Skeletal muscle satellite cell (primary cell): ENCODE measurements around the gene HNRNPC.
"Not testable (repeated sequence)": the region's sequence is repeated elsewhere in the genome, so short reads cannot be mapped to it uniquely, and the experiment has no call there.

ENCODE experiments used
- H3K27me3 ChIP-seq: 2 replicates; pipeline ENCODE4 v1.7.0; 2013; ENCODE audit warnings: low read length; ENCODE audit not compliant: control insufficient read depth, insufficient read depth
- H3K36me3 ChIP-seq: 2 replicates; pipeline ENCODE4 v1.7.0; 2013; ENCODE audit warnings: mild to moderate bottlenecking, control low read depth, low read length; ENCODE audit not compliant: insufficient read depth
- H3K4me1 ChIP-seq: 2 replicates; pipeline ENCODE4 v1.7.0; 2013; ENCODE audit warnings: low read length; ENCODE audit not compliant: control insufficient read depth, insufficient read depth
- H3K4me2 ChIP-seq: 2 replicates; pipeline ENCODE4 v1.7.0; 2013; ENCODE audit warnings: mild to moderate bottlenecking, low read length
- H3K4me3 ChIP-seq: 2 replicates; pipeline ENCODE4 v1.7.0; 2013; ENCODE audit warnings: low read length
- H3K9ac ChIP-seq: 2 replicates; pipeline ENCODE4 v1.7.0; 2013; ENCODE audit warnings: mild to moderate bottlenecking, low read depth, low read length, moderate library complexity
- H3K9me3 ChIP-seq: replicated peaks from 2 replicates; pipeline ENCODE4 v1.7.0; 2013; ENCODE audit warnings: mild to moderate bottlenecking, control low read depth, low read length

Gene HNRNPC

GRCh38 chr14:21238823-21239518 lies 30.3 kb downstream of the HNRNPC start:
- Histone ChIP-seq H3K4me2 (no peak overlapping the region), H3K4me1 (peaks cover 4% of the 10 kb centered on the region), H3K36me3 (peaks cover 65% of the 10 kb centered on the region), H3K9ac (no peak overlapping the region), H3K27me3 (no peaks in the 10 kb centered on the region), H3K4me3 (no peak overlapping the region), H3K9me3 (no peaks in the 10 kb centered on the region)

- Histone ChIP-seq H3K4me2 (no peak overlapping the region), H3K9me3 (no peaks in the 10 kb centered on the region), H3K27me3 (no peaks in the 10 kb centered on the region), H3K4me1 (peaks cover 4% of the 10 kb centered on the region), H3K9ac (no peak overlapping the region), H3K36me3 (peaks cover 69% of the 10 kb centered on the region), H3K4me3 (no peak overlapping the region)
Measured at GRCh38 chr14:21236948-21237797, 32.1 kb downstream of the HNRNPC start.

GRCh38 chr14:21234112-21234511 lies 35.1 kb downstream of the HNRNPC start:
- Histone ChIP-seq H3K27me3 (no peaks in the 10 kb centered on the region), H3K36me3 (peaks cover 92% of the 10 kb centered on the region)

GRCh38 chr14:21233457-21234076 lies 35.7 kb downstream of the HNRNPC start:
- no peaks in the 10 kb centered on the region for H3K27me3 ChIP-seq
- no peak overlapping the region for H3K9ac ChIP-seq
- no peak overlapping the region for H3K4me3 ChIP-seq
- peaks cover 91% of the 10 kb centered on the region for H3K36me3 ChIP-seq
- H3K9me3 ChIP-seq: no peaks in the 10 kb centered on the region
- no peak overlapping the region for H3K4me2 ChIP-seq
- peaks cover 4% of the 10 kb centered on the region for H3K4me1 ChIP-seq

More at GRCh38 chr14:21234112-21234511, 35.1 kb downstream of the HNRNPC start:
- peak overlapping the region; percentile 7 for H3K9ac ChIP-seq
- peaks cover 4% of the 10 kb centered on the region for H3K4me1 ChIP-seq
- H3K9me3 ChIP-seq: no peaks in the 10 kb centered on the region
- no peak overlapping the region for H3K4me2 ChIP-seq
- H3K4me3 ChIP-seq: no peak overlapping the region

DNA sequence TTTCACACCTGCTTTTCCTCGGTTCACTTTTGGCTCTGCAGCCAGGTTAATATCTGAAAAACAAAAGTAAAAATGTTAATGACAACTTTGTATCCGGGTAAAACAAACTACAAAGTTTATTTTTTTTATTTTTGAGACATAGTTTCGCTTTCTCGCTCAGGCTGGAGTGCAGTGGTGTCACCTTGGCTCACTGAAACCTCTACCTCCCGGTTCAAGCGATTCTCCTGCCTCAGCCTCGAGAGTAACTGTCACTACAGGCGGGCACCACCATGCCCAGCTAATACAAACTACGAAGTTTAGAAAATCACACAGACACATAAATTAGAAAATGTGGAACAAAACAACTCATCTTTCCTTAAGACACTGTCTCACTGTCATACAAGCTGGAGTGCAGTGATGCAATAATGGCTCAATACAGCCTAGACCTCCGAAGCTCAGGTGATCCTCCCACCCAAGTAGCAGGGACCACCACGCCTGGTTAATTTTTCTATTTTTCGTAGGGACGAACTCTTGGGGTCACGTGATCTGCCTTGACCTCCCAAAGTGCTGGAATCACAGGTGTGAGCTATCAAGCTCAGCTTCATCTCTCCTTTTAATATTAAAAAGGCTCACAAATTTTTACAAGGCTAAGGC lies 38.1 kb downstream of the HNRNPC start:
- H3K4me1 ChIP-seq: peaks cover 4% of the 10 kb centered on the region
- no peak overlapping the region for H3K4me2 ChIP-seq
- no peak overlapping the region for H3K9ac ChIP-seq
- H3K9me3 ChIP-seq: no peaks in the 10 kb centered on the region
- peaks cover 86% of the 10 kb centered on the region for H3K36me3 ChIP-seq
- H3K27me3 ChIP-seq: no peaks in the 10 kb centered on the region
- H3K4me3 ChIP-seq: no peak overlapping the region

GRCh38 chr14:21229821-21230220 lies 39.4 kb downstream of the HNRNPC start:
- Histone ChIP-seq H3K4me1 (no peaks in the 10 kb centered on the region), H3K27me3 (no peaks in the 10 kb centered on the region), H3K4me3 (no peak overlapping the region)

GRCh38 chr14:21227981-21228380 lies 41.3 kb downstream of the HNRNPC start:
- Histone ChIP-seq H3K9me3 (no peaks in the 10 kb centered on the region), H3K27me3 (no peaks in the 10 kb centered on the region), H3K4me1 (no peaks in the 10 kb centered on the region), H3K4me2 (no peak overlapping the region), H3K4me3 (no peak overlapping the region), H3K9ac (no peak overlapping the region), H3K36me3 (peaks cover 92% of the 10 kb centered on the region)

More at GRCh38 chr14:21229821-21230220, 39.4 kb downstream of the HNRNPC start:
- no peaks in the 10 kb centered on the region for H3K9me3 ChIP-seq
- H3K4me2 ChIP-seq: no peak overlapping the region
- peaks cover 92% of the 10 kb centered on the region for H3K36me3 ChIP-seq
- no peak overlapping the region for H3K9ac ChIP-seq

GRCh38 chr14:21227150-21227549 lies 42.1 kb downstream of the HNRNPC start:
- peaks cover 90% of the 10 kb centered on the region for H3K36me3 ChIP-seq

GRCh38 chr14:21226467-21226866 lies 42.8 kb downstream of the HNRNPC start:
- H3K4me2 ChIP-seq: no peak overlapping the region
- no peak overlapping the region for H3K4me3 ChIP-seq
- H3K27me3 ChIP-seq: no peaks in the 10 kb centered on the region
- H3K36me3 ChIP-seq: peaks cover 88% of the 10 kb centered on the region
- peaks cover 2% of the 10 kb centered on the region for H3K4me1 ChIP-seq
- H3K9me3 ChIP-seq: no peaks in the 10 kb centered on the region
- H3K9ac ChIP-seq: no peak overlapping the region

More at GRCh38 chr14:21227150-21227549, 42.1 kb downstream of the HNRNPC start:
- H3K4me2 ChIP-seq: no peak overlapping the region
- H3K9ac ChIP-seq: no peak overlapping the region
- no peaks in the 10 kb centered on the region for H3K4me1 ChIP-seq
- no peaks in the 10 kb centered on the region for H3K9me3 ChIP-seq
- no peaks in the 10 kb centered on the region for H3K27me3 ChIP-seq
- no peak overlapping the region for H3K4me3 ChIP-seq

DNA sequence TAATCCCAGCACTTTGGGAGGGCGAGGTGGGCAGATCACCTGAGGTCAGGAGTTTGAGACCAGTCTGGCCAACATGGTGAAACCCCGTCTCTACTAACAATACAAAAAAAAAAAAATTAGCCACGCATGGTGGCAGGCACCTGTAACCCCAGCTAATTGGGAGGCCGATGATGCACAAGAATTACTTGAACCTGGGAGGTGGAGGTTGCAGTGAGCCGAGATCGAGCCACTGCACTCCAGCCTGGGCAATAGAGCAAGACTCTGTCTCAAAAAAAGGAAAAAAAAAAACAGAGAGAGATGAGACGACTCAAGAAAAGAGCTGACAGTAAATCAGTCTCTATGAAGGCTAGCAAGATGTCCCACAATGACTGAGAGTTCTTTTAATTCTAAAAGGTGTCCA lies 44.1 kb downstream of the HNRNPC start:
- H3K4me2 ChIP-seq, H3K4me3 ChIP-seq, H3K4me1 ChIP-seq, H3K27me3 ChIP-seq, H3K9ac ChIP-seq, H3K9me3 ChIP-seq: not testable (repeated sequence)
- peaks cover 88% of the 10 kb centered on the region for H3K36me3 ChIP-seq

GRCh38 chr14:21220874-21221477 lies 48.3 kb downstream of the HNRNPC start:
- Histone ChIP-seq H3K9me3 (no peaks in the 10 kb centered on the region), H3K36me3 (peaks cover 84% of the 10 kb centered on the region), H3K27me3 (no peaks in the 10 kb centered on the region), H3K4me1 (peaks cover 36% of the 10 kb centered on the region), H3K4me3 (no peak overlapping the region), H3K4me2 (no peak overlapping the region), H3K9ac (no peak overlapping the region)
